HepG2 (cell line): ENCODE data around the gene IQCN. TPM values are rescaled to one million over a fixed set of nuclear protein-coding genes. Genes with fewer than 3 reads are reported as not detected.

Source experiments
- ATAC-seq: fragments of 200-7000 bp; cut with Tn5 transposase; 3 replicates; pipeline ENCODE4 v1.9.1; 2020; ENCODE audit warnings: mild to moderate bottlenecking, moderate library complexity
- BruUV-seq: library from RNA; stranded (reverse); fragments of 400-500 nt; replicated peaks from 2 replicates; lab custom pipeline; 2021; lab: Mats Ljungman, UMichigan
- CTCF ChIA-PET: fragments of 300-600 bp; formaldehyde crosslinking; extraction: SDS; loops from one replicate; lab custom pipeline; 2021; ENCODE audit warnings: low total read pairs, inconsistent platforms, low intra/inter-chr PET ratio; lab: Yijun Ruan, JAX
- POLR2A ChIA-PET: fragments of 350-600 bp; sonication (Branson Sonifier 250); formaldehyde crosslinking; loops from one replicate; lab custom pipeline; 2020; ENCODE audit warnings: antibody characterized with exemption, inconsistent platforms; lab: Yijun Ruan, JAX
- DNase-seq: peaks from one replicate; pipeline ENCODE4 v3.0.0-alpha.2; 2015; ENCODE audit warnings: low spot score
- FAIRE-seq: peaks from 3 replicates; lab custom pipeline; 2011; peaks lifted over from hg19 to GRCh38; lab: Jason Lieb, UNC
- H2AFZ ChIP-seq: one replicate; pipeline ENCODE4 v1.6.1; 2011; ENCODE audit warnings: low read length, inconsistent platforms
- H3K27ac ChIP-seq: fragments of 300-600 bp; 3 replicates; pipeline ENCODE4 v1.8.0; 2011; ENCODE audit warnings: mixed run types, mild to moderate bottlenecking, mixed read lengths, low read length, inconsistent platforms; ENCODE audit not compliant: insufficient read depth; ENCODE audit errors: extremely low read length
- H3K27me3 ChIP-seq, 2 experiments: fragments of 200-600 bp in 1 of 2; 2 replicates in 1 of 2; 3 replicates in 1 of 2; pipeline versions ENCODE4 v1.6.0 to v1.8.0; 2011; ENCODE audit warnings: low read length in 2 of 2, mild to moderate bottlenecking in 2 of 2, moderate library complexity in 2 of 2, inconsistent platforms in 1 of 2; ENCODE audit not compliant: insufficient read depth in 2 of 2, control insufficient read depth in 1 of 2
- H3K36me3 ChIP-seq, 2 experiments: fragments of 200-600 bp in 1 of 2; replicated peaks in 1 of 2; 2 replicates in 1 of 2; 3 replicates in 1 of 2; pipeline versions ENCODE4 v1.5.1 to v1.8.0; 2011; ENCODE audit warnings: low read length in 2 of 2, inconsistent platforms in 1 of 2; ENCODE audit not compliant: insufficient read depth in 2 of 2, control insufficient read depth in 1 of 2
- H3K4me1 ChIP-seq: 2 replicates; pipeline ENCODE4 v1.5.1; 2012; ENCODE audit warnings: low read length, inconsistent platforms; ENCODE audit not compliant: insufficient read depth
- H3K4me2 ChIP-seq: 2 replicates; pipeline ENCODE4 v1.6.0; 2011; ENCODE audit warnings: low read depth, low read length, inconsistent platforms
- H3K4me3 ChIP-seq, 3 experiments: fragments of 200-600 bp in 1 of 3; sonication (generic), shearing (Covaris generic) in 1 of 3; replicated peaks in 1 of 3; 2 replicates each; pipeline ENCODE4 v1.5.1; 2011 to 2016; ENCODE audit warnings: low read length in 3 of 3, inconsistent platforms in 2 of 3, low read depth in 2 of 3, mild to moderate bottlenecking in 2 of 3, control low read depth in 1 of 3, mixed read lengths in 1 of 3; ENCODE audit not compliant: insufficient read depth in 1 of 3
- H3K79me2 ChIP-seq: one replicate; pipeline ENCODE4 v1.6.1; 2011; ENCODE audit warnings: low read length, inconsistent platforms; ENCODE audit not compliant: insufficient read depth
- H3K9ac ChIP-seq: 2 replicates; pipeline ENCODE4 v1.6.0; 2011; ENCODE audit warnings: mild to moderate bottlenecking, low read depth, low read length, inconsistent platforms; ENCODE audit not compliant: insufficient read depth
- H3K9me3 ChIP-seq: 2 replicates; pipeline ENCODE4 v1.5.1; 2012; ENCODE audit warnings: mild to moderate bottlenecking, low read length
- H4K20me1 ChIP-seq: 2 replicates; pipeline ENCODE4 v1.6.0; 2011; ENCODE audit warnings: inconsistent platforms, mild to moderate bottlenecking, low read length, moderate library complexity; ENCODE audit not compliant: insufficient read depth
- ISL2 ChIP-seq: sonication (generic); formaldehyde crosslinking; IDR thresholded peaks from 2 replicates; pipeline ENCODE4 v1.5.0; 2020; ENCODE audit warnings: missing genetic modification reagents
- KLF13 ChIP-seq: sonication (generic); formaldehyde crosslinking; IDR thresholded peaks from 2 replicates; pipeline ENCODE4 v1.4.0; 2020; ENCODE audit warnings: mild to moderate bottlenecking, missing genetic modification reagents
- PHF8 ChIP-seq: sonication (generic); formaldehyde crosslinking; IDR thresholded peaks from 2 replicates; pipeline ENCODE4 v1.5.0; 2020; ENCODE audit warnings: missing genetic modification reagents
- SALL2 ChIP-seq: sonication (generic); formaldehyde crosslinking; IDR thresholded peaks from 2 replicates; pipeline ENCODE4 v1.8.1; 2023; ENCODE audit warnings: mild to moderate bottlenecking, missing genetic modification reagents, inconsistent platforms
- SMYD3 ChIP-seq: sonication (generic); formaldehyde crosslinking; IDR thresholded peaks from 2 replicates; pipeline ENCODE4 v1.8.1; 2023; ENCODE audit warnings: mild to moderate bottlenecking, missing genetic modification reagents
- TCF7L2 ChIP-seq: IDR thresholded peaks from 2 replicates; pipeline ENCODE4 v1.6.1; 2011; ENCODE audit warnings: mild to moderate bottlenecking, low read depth, low read length, moderate library complexity
- ZNF570 ChIP-seq: sonication (generic); formaldehyde crosslinking; IDR thresholded peaks from 2 replicates; pipeline ENCODE4 v1.4.0; 2020; ENCODE audit warnings: mild to moderate bottlenecking, missing genetic modification reagents, borderline replicate concordance
- ZNF747 ChIP-seq: sonication (generic); formaldehyde crosslinking; IDR thresholded peaks from 2 replicates; pipeline ENCODE4 v1.8.1; 2023; ENCODE audit warnings: missing genetic modification reagents, mild to moderate bottlenecking, borderline replicate concordance
- in situ Hi-C: cut with HindIII; loops from 2 replicates; pipeline ENCODE4 v1.10.0; 2017; ENCODE audit warnings: low pct_unique_long_range_greater_than_20kb; ENCODE audit not compliant: extremely low pct_ligation_motif_present
- intact Hi-C: fragments of 100-400 bp; cut with micrococcal nuclease; formaldehyde crosslinking; loops from one replicate; pipeline ENCODE4 v1.10.0; 2022; ENCODE audit not compliant: unreplicated experiment
- polyA plus RNA-seq, 8 experiments: library from polyadenylated mRNA; depleted of rRNA in 3 of 8; stranded (reverse) in 7 of 8; unstranded in 1 of 8; fragments of >200 nt; fragmentation: Illumina TruSeq in 4 of 8; extraction: Trizol in 4 of 8; gene quantifications; 2 replicates each; pipeline versions ENCODE4 v1.2.1 to v1.2.3, GENCODE V29; 2011 to 2016; ENCODE audit warnings: low read depth in 4 of 8, missing spikeins in 1 of 8, mixed read lengths in 1 of 8; ENCODE audit not compliant: insufficient read depth in 1 of 8
- total RNA-seq, 5 experiments: library from RNA; depleted of rRNA; stranded (reverse); fragments of >200 nt; fragmentation: Illumina TruSeq; extraction: Trizol; gene quantifications; 2 replicates each; pipeline ENCODE4 v1.2.3, GENCODE V29; 2016; ENCODE audit warnings: low read depth in 1 of 5
- TF ChIP-seq, protein P1 (sequence below): IDR thresholded peaks from 2 replicates; pipeline ENCODE4 v1.6.1; 2016
- TF ChIP-seq, protein P2 (sequence below): IDR thresholded peaks from 2 replicates; pipeline ENCODE4 v1.6.1; 2016; ENCODE audit warnings: missing genetic modification reagents, missing compliant biosample characterization
- TF ChIP-seq, protein P3 (sequence below): sonication (generic); formaldehyde crosslinking; IDR thresholded peaks from 2 replicates; pipeline ENCODE4 v1.4.0; 2020; ENCODE audit warnings: mild to moderate bottlenecking, missing genetic modification reagents
- TF ChIP-seq, protein P4 (sequence below): sonication (generic); formaldehyde crosslinking; IDR thresholded peaks from 2 replicates; pipeline ENCODE4 v1.9.0; 2021; ENCODE audit warnings: missing genetic modification reagents, borderline replicate concordance
- TF ChIP-seq, protein P5 (sequence below): sonication (generic); formaldehyde crosslinking; IDR thresholded peaks from 2 replicates; pipeline ENCODE4 v1.9.0; 2022; ENCODE audit warnings: low read depth, missing genetic modification reagents
- TF ChIP-seq, protein P6 (sequence below): fragments of 450-650 bp; IDR thresholded peaks from 2 replicates; pipeline ENCODE4 v1.6.1; 2017; ENCODE audit warnings: mild to moderate bottlenecking

Gene IQCN
- total and polyA plus RNA-seq, 2 of the 13 experiments (the other 11 are each of a cell fraction or from before 2014, with no cell fraction given), result 0.04 to 0.18 TPM

DNA sequence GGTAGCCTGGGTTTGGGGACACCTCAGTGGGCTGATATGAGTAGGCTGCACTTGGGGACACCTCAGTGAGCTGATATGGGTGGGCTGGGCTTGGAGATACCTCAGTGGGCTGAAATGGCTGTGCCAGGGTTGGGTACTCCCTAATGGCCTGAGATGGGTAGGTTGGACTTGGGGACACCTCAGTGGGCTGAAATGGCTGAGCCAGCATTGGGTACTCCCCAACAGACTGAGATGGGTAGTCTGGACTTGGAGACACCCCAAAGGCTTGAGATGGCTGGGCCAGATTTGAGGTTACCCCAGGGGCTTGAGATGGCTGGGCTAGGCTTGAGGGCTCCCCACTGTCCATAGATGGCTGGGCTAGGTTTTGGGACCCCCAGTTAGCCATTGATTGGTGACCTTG lies 12.1 kb downstream of the IQCN start:
- peaks cover 8 to 22% of the 10 kb centered on the region in 2 experiments; a peak in 3 of 5 replicates for H3K27me3 ChIP-seq
- no peak overlapping the region for H2AFZ ChIP-seq
- H3K4me1 ChIP-seq, result peaks cover 21% of the 10 kb centered on the region
- no peak for DNase-seq
- intact Hi-C loops, result no loop called here
- no peak overlapping the region for H3K4me3 ChIP-seq
- H3K36me3 ChIP-seq, result no peaks in the 10 kb centered on the region
- H3K4me2 ChIP-seq, result no peak overlapping the region
- H3K9ac ChIP-seq, result no peak overlapping the region
- POLR2A ChIA-PET, result interaction anchor here (1.1 kb wide), 1 partner anchor 12 kb away, joined by 3 read pairs; the partner anchor contains the start of gene IQCN
- no peak for FAIRE-seq
- H3K79me2 ChIP-seq, result no peaks in the 10 kb centered on the region
- no peak overlapping the region for H3K27ac ChIP-seq
- in situ Hi-C loops, result no loop called here
- BruUV-seq, result no TSS peak
- no peaks in the 10 kb centered on the region for H4K20me1 ChIP-seq
- TF ChIP-seq, protein P1, sequence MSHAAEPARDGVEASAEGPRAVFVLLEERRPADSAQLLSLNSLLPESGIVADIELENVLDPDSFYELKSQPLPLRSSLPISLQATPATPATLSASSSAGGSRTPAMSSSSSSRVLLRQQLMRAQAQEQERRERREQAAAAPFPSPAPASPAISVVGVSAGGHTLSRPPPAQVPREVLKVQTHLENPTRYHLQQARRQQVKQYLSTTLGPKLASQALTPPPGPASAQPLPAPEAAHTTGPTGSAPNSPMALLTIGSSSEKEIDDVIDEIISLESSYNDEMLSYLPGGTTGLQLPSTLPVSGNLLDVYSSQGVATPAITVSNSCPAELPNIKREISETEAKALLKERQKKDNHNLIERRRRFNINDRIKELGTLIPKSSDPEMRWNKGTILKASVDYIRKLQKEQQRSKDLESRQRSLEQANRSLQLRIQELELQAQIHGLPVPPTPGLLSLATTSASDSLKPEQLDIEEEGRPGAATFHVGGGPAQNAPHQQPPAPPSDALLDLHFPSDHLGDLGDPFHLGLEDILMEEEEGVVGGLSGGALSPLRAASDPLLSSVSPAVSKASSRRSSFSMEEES (CRISPR knock-in tag), result no peak
- TF ChIP-seq, protein P2, sequence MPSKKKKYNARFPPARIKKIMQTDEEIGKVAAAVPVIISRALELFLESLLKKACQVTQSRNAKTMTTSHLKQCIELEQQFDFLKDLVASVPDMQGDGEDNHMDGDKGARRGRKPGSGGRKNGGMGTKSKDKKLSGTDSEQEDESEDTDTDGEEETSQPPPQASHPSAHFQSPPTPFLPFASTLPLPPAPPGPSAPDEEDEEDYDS (CRISPR knock-in tag), result no peak
- TF ChIP-seq ISL2 (no peak), PHF8 (CRISPR knock-in tag) (no peak), KLF13 (no peak), SMYD3 (CRISPR knock-in tag) (no peak), SALL2 (no peak), TCF7L2 (no peak), ZNF570 (CRISPR knock-in tag) (no peak), ZNF747 (CRISPR knock-in tag) (no peak)
- TF ChIP-seq, protein P3, sequence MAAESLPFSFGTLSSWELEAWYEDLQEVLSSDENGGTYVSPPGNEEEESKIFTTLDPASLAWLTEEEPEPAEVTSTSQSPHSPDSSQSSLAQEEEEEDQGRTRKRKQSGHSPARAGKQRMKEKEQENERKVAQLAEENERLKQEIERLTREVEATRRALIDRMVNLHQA (CRISPR knock-in tag), result no peak
- TF ChIP-seq, protein P4, sequence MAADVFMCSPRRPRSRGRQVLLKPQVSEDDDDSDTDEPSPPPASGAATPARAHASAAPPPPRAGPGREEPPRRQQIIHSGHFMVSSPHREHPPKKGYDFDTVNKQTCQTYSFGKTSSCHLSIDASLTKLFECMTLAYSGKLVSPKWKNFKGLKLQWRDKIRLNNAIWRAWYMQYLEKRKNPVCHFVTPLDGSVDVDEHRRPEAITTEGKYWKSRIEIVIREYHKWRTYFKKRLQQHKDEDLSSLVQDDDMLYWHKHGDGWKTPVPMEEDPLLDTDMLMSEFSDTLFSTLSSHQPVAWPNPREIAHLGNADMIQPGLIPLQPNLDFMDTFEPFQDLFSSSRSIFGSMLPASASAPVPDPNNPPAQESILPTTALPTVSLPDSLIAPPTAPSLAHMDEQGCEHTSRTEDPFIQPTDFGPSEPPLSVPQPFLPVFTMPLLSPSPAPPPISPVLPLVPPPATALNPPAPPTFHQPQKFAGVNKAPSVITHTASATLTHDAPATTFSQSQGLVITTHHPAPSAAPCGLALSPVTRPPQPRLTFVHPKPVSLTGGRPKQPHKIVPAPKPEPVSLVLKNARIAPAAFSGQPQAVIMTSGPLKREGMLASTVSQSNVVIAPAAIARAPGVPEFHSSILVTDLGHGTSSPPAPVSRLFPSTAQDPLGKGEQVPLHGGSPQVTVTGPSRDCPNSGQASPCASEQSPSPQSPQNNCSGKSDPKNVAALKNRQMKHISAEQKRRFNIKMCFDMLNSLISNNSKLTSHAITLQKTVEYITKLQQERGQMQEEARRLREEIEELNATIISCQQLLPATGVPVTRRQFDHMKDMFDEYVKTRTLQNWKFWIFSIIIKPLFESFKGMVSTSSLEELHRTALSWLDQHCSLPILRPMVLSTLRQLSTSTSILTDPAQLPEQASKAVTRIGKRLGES (CRISPR knock-in tag), result no peak
- TF ChIP-seq, protein P5, sequence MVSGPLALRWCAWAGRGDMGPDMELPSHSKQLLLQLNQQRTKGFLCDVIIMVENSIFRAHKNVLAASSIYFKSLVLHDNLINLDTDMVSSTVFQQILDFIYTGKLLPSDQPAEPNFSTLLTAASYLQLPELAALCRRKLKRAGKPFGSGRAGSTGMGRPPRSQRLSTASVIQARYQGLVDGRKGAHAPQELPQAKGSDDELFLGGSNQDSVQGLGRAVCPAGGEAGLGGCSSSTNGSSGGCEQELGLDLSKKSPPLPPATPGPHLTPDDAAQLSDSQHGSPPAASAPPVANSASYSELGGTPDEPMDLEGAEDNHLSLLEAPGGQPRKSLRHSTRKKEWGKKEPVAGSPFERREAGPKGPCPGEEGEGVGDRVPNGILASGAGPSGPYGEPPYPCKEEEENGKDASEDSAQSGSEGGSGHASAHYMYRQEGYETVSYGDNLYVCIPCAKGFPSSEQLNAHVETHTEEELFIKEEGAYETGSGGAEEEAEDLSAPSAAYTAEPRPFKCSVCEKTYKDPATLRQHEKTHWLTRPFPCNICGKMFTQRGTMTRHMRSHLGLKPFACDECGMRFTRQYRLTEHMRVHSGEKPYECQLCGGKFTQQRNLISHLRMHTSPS, result no peak
- TF ChIP-seq, protein P6, sequence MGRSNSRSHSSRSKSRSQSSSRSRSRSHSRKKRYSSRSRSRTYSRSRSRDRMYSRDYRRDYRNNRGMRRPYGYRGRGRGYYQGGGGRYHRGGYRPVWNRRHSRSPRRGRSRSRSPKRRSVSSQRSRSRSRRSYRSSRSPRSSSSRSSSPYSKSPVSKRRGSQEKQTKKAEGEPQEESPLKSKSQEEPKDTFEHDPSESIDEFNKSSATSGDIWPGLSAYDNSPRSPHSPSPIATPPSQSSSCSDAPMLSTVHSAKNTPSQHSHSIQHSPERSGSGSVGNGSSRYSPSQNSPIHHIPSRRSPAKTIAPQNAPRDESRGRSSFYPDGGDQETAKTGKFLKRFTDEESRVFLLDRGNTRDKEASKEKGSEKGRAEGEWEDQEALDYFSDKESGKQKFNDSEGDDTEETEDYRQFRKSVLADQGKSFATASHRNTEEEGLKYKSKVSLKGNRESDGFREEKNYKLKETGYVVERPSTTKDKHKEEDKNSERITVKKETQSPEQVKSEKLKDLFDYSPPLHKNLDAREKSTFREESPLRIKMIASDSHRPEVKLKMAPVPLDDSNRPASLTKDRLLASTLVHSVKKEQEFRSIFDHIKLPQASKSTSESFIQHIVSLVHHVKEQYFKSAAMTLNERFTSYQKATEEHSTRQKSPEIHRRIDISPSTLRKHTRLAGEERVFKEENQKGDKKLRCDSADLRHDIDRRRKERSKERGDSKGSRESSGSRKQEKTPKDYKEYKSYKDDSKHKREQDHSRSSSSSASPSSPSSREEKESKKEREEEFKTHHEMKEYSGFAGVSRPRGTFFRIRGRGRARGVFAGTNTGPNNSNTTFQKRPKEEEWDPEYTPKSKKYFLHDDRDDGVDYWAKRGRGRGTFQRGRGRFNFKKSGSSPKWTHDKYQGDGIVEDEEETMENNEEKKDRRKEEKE, result no peak
- no peak for ATAC-seq
- CTCF ChIA-PET, result no interaction called here
- H3K9me3 ChIP-seq, result no peaks in the 10 kb centered on the region
